OCI-LY1 (cell line): ENCODE results near the gene LRRC9.
A peak's percentile ranks its signal among the peaks of the same experiment; 100 is the strongest.

ENCODE experiments used
- H2AFZ ChIP-seq: fragments of 200-600 bp; sonication (generic), shearing (Covaris generic); 2 replicates; pipeline ENCODE4 v1.6.0; 2014; ENCODE audit warnings: antibody characterized with exemption, mild to moderate bottlenecking, low read length
- H3F3A ChIP-seq: fragments of 200-600 bp; sonication (generic), shearing (Covaris generic); 2 replicates; pipeline ENCODE4 v1.6.0; 2014; ENCODE audit warnings: mild to moderate bottlenecking, antibody characterized with exemption, low read length, moderate library complexity; ENCODE audit not compliant: insufficient read depth
- H3K27ac ChIP-seq: fragments of 200-600 bp; sonication (generic); 2 replicates; pipeline ENCODE4 v1.5.1; 2014; ENCODE audit warnings: low read length, mixed run types, mild to moderate bottlenecking, low read depth; ENCODE audit not compliant: poor library complexity, severe bottlenecking
- H3K27me3 ChIP-seq: fragments of 200-600 bp; sonication (generic); 2 replicates; pipeline ENCODE4 v1.6.0; 2014; ENCODE audit warnings: antibody characterized with exemption, mild to moderate bottlenecking, low read length, moderate library complexity; ENCODE audit not compliant: insufficient read depth
- H3K36me3 ChIP-seq: fragments of 200-600 bp; sonication (generic); 2 replicates; pipeline ENCODE4 v1.6.1; 2014; ENCODE audit warnings: mild to moderate bottlenecking, antibody characterized with exemption, low read length, moderate library complexity, mixed read lengths; ENCODE audit not compliant: insufficient read depth
- H3K4me1 ChIP-seq: fragments of 200-600 bp; sonication (generic); 2 replicates; pipeline ENCODE4 v1.5.1; 2014; ENCODE audit warnings: mild to moderate bottlenecking, low read length, moderate library complexity; ENCODE audit not compliant: insufficient read depth, severe bottlenecking
- H3K4me2 ChIP-seq: fragments of 200-600 bp; sonication (generic), shearing (Covaris generic); 2 replicates; pipeline ENCODE4 v1.6.1; 2014; ENCODE audit warnings: low read length
- H3K4me3 ChIP-seq: fragments of 200-600 bp; sonication (generic); 2 replicates; pipeline ENCODE4 v1.5.1; 2014; ENCODE audit warnings: low read length, low read depth, mild to moderate bottlenecking, mixed read lengths; ENCODE audit not compliant: poor library complexity, severe bottlenecking
- H3K79me2 ChIP-seq: fragments of 200-600 bp; shearing (Covaris generic); 2 replicates; pipeline ENCODE4 v1.6.1; 2016; ENCODE audit warnings: mixed run types, low read length, mixed read lengths; ENCODE audit not compliant: insufficient read depth
- H3K9ac ChIP-seq: fragments of 200-600 bp; sonication (generic), shearing (Covaris generic); 2 replicates; pipeline ENCODE4 v1.6.1; 2014; ENCODE audit warnings: mild to moderate bottlenecking, low read length, mixed read lengths
- H3K9me2 ChIP-seq: fragments of 200-600 bp; sonication (generic), shearing (Covaris generic); 2 replicates; pipeline ENCODE4 v1.6.1; 2014; ENCODE audit warnings: low read depth, mild to moderate bottlenecking, low read length, mixed read lengths
- H3K9me3 ChIP-seq: fragments of 200-600 bp; shearing (Covaris generic); 2 replicates; pipeline ENCODE4 v1.6.1; 2014; ENCODE audit warnings: low read length, mixed read lengths
- H4K20me1 ChIP-seq: fragments of 200-600 bp; sonication (generic), shearing (Covaris generic); 2 replicates; pipeline ENCODE4 v1.6.0; 2016; ENCODE audit warnings: mild to moderate bottlenecking, low read length; ENCODE audit not compliant: insufficient read depth
- CTCF ChIP-seq: fragments of 200-600 bp; sonication (generic), shearing (Covaris generic); IDR thresholded peaks from 2 replicates; pipeline ENCODE4 v1.5.1; 2017; ENCODE audit warnings: mild to moderate bottlenecking, antibody characterized with exemption, low read length, moderate library complexity, mixed read lengths
- EZH2 ChIP-seq: fragments of 200-600 bp; sonication (generic), shearing (Covaris generic); IDR thresholded peaks from 2 replicates; pipeline ENCODE4 v1.8.0; 2017; ENCODE audit warnings: borderline replicate concordance, mixed run types, mild to moderate bottlenecking, antibody characterized with exemption, low read length, moderate library complexity, mixed read lengths

LRRC9 gene

GRCh38 chr14:60058087-60058486 is 138.1 kb downstream of the LRRC9 start:
- Histone ChIP-seq H3K9me2 (no peaks in the 10 kb centered on the region), H3K9me3 (no peaks in the 10 kb centered on the region), H3K79me2 (no peaks in the 10 kb centered on the region), H3K4me3 (no peak overlapping the region), H3F3A (no peaks in the 10 kb centered on the region), H3K27ac (no peak overlapping the region), H4K20me1 (no peaks in the 10 kb centered on the region), H3K27me3 (no peaks in the 10 kb centered on the region; the same call in 1 of the 2 replicates), H3K4me1 (no peaks in the 10 kb centered on the region), H3K36me3 (no peaks in the 10 kb centered on the region), H2AFZ (no peak overlapping the region), H3K9ac (no peak overlapping the region), H3K4me2 (no peak overlapping the region)
- TF ChIP-seq CTCF (no peak), EZH2 (no peak)

- Histone ChIP-seq H3K36me3 (no peaks in the 10 kb centered on the region), H3K4me3 (no peak overlapping the region), H3K9me3 (no peaks in the 10 kb centered on the region), H3F3A (no peaks in the 10 kb centered on the region), H2AFZ (no peak overlapping the region), H3K9ac (no peak overlapping the region), H3K27me3 (no peaks in the 10 kb centered on the region), H3K79me2 (no peaks in the 10 kb centered on the region), H3K4me2 (no peak overlapping the region), H3K9me2 (no peaks in the 10 kb centered on the region), H3K4me1 (no peaks in the 10 kb centered on the region), H3K27ac (no peak overlapping the region), H4K20me1 (no peaks in the 10 kb centered on the region)
- TF ChIP-seq EZH2, result no peak
These were observed 141.4 kb downstream of the LRRC9 start for GRCh38 chr14:60061371-60061770.

- Histone ChIP-seq H3K9me3 (no peaks in the 10 kb centered on the region), H3K4me2 (no peak overlapping the region), H3K9ac (no peak overlapping the region), H3K9me2 (no peaks in the 10 kb centered on the region), H3K79me2 (no peaks in the 10 kb centered on the region), H3K4me3 (no peak overlapping the region), H3F3A (no peaks in the 10 kb centered on the region), H3K36me3 (no peaks in the 10 kb centered on the region), H3K27ac (no peak overlapping the region), H3K27me3 (no peaks in the 10 kb centered on the region), H2AFZ (no peak overlapping the region), H4K20me1 (no peaks in the 10 kb centered on the region), H3K4me1 (no peaks in the 10 kb centered on the region)
- TF ChIP-seq CTCF (peak; percentile 61; the same call in 1 of the 2 replicates), EZH2 (no peak)
These were observed 144.6 kb downstream of the LRRC9 start for GRCh38 chr14:60064491-60065072.

GRCh38 chr14:60067882-60068281 is 147.9 kb downstream of the LRRC9 start:
- H4K20me1 ChIP-seq, result no peaks in the 10 kb centered on the region

More at GRCh38 chr14:60067882-60068281, 147.9 kb downstream of the LRRC9 start:
- H3K36me3 ChIP-seq, result no peaks in the 10 kb centered on the region
- H3K9me2 ChIP-seq, result no peaks in the 10 kb centered on the region
- no peak overlapping the region for H3K9ac ChIP-seq
- H3K27ac ChIP-seq, result no peak overlapping the region
- no peak overlapping the region for H3K4me3 ChIP-seq
- TF ChIP-seq CTCF (no peak), EZH2 (no peak)
- no peaks in the 10 kb centered on the region for H3K9me3 ChIP-seq
- no peaks in the 10 kb centered on the region for H3K4me1 ChIP-seq
- no peak overlapping the region for H3K4me2 ChIP-seq
- H2AFZ ChIP-seq, result no peak overlapping the region
- no peaks in the 10 kb centered on the region for H3F3A ChIP-seq
- no peaks in the 10 kb centered on the region for H3K27me3 ChIP-seq
- no peaks in the 10 kb centered on the region for H3K79me2 ChIP-seq
